Thyroid gland (tissue), 4 donors: ENCODE data around the gene PPP1R2.

Experiments used
- POLR2A ChIP-seq, 2 donors: fragments of 450-650 bp; IDR thresholded peaks; one replicate each; pipeline ENCODE4 v1.6.1; 2017; ENCODE audit warnings: antibody characterized with exemption in 2 of 2, mild to moderate bottlenecking in 2 of 2, moderate library complexity in 1 of 2
- TF ChIP-seq, protein P1 (sequence below), 6 experiments: fragments of 200-600 bp in 3 of 6; fragments of 450-650 bp in 3 of 6; sonication (generic) in 3 of 6; IDR thresholded peaks; one replicate each; pipeline ENCODE4 v1.5.1; 2016 to 2019; ENCODE audit warnings: antibody characterized with exemption in 6 of 6, mild to moderate bottlenecking in 2 of 6, inconsistent platforms in 1 of 6, moderate library complexity in 1 of 6

DNA sequence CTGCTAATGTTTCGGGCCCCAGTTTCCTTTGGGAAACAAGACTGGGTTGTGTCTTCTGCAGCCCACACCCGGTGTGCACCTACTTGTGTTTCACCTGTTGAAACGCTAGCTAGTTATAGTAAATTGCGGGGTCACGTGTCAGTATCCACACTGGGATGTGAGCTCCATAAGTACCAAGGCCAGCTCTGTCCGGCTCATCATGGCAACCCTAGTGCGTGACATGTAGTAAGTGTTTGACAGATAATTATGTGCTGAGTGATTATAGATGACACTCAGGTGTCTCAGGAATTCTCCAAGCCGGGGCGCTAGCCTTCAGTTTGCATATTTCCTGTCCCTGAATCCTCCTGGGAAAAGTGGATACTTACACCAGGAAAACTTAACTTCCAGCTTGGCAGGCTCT is 27.8 kb upstream of the PPP1R2 start:
- TF ChIP-seq, protein P1, sequence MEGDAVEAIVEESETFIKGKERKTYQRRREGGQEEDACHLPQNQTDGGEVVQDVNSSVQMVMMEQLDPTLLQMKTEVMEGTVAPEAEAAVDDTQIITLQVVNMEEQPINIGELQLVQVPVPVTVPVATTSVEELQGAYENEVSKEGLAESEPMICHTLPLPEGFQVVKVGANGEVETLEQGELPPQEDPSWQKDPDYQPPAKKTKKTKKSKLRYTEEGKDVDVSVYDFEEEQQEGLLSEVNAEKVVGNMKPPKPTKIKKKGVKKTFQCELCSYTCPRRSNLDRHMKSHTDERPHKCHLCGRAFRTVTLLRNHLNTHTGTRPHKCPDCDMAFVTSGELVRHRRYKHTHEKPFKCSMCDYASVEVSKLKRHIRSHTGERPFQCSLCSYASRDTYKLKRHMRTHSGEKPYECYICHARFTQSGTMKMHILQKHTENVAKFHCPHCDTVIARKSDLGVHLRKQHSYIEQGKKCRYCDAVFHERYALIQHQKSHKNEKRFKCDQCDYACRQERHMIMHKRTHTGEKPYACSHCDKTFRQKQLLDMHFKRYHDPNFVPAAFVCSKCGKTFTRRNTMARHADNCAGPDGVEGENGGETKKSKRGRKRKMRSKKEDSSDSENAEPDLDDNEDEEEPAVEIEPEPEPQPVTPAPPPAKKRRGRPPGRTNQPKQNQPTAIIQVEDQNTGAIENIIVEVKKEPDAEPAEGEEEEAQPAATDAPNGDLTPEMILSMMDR (IDR thresholded peaks at IDR 0.05): no peak
- no peak for TF ChIP-seq POLR2A (IDR thresholded peaks at IDR 0.05)
